Peyer's patch (tissue), 4 donors: ENCODE measurements around the gene PDE3A.

Experiments used
- CTCF ChIP-seq, 6 experiments: fragments of 450-650 bp in 4 of 6; fragments of 200-600 bp in 2 of 6; sonication (generic) in 1 of 6; IDR thresholded peaks; one replicate each; pipeline ENCODE4 v1.5.1; 2017 to 2019; ENCODE audit warnings: antibody characterized with exemption in 6 of 6, mild to moderate bottlenecking in 3 of 6, moderate library complexity in 1 of 6
- POLR2A ChIP-seq, 2 donors: fragments of 450-650 bp; IDR thresholded peaks; one replicate each; pipeline ENCODE4 v1.5.1; 2017; ENCODE audit warnings: antibody characterized with exemption in 2 of 2, mild to moderate bottlenecking in 2 of 2, moderate library complexity in 2 of 2

- no peak for TF ChIP-seq CTCF (IDR thresholded peaks at IDR 0.05)
- TF ChIP-seq POLR2A (IDR thresholded peaks at IDR 0.05): no peak
Measured at GRCh38 chr12:20711846-20712245, 343.5 kb downstream of the PDE3A start.
